HCT116 (cell line): ENCODE data around the gene CCDC81. TPM values are rescaled to one million over a fixed set of nuclear protein-coding genes. Genes with fewer than 3 reads are reported as not detected.

Experiments
- ATAC-seq: fragments of 200-7000 bp; cut with Tn5 transposase; 2 replicates; pipeline ENCODE4 v1.9.1; 2020; ENCODE audit warnings: mild to moderate bottlenecking, moderate library complexity
- BruUV-seq: library from RNA; stranded (reverse); fragments of 400-500 nt; replicated peaks from 2 replicates; lab custom pipeline; 2021; lab: Mats Ljungman, UMichigan
- CTCF ChIA-PET: fragments of 300-600 bp; sonication (Branson Sonifier 250); formaldehyde crosslinking; loops from one replicate; lab custom pipeline; 2021; ENCODE audit warnings: antibody characterized with exemption; lab: Charles Lee
- POLR2A ChIA-PET: fragments of 300-600, 350-600 bp; sonication (Branson Sonifier 250); formaldehyde crosslinking; loops from one replicate; lab custom pipeline; 2021; ENCODE audit warnings: antibody characterized with exemption; lab: Charles Lee
- RAD21 ChIA-PET, 2 experiments: fragments of 300-600 bp; sonication (Branson Sonifier 250); formaldehyde crosslinking; loops; one replicate each; lab custom pipeline; 2023; ENCODE audit warnings: low total read pairs in 2 of 2; ENCODE audit not compliant: uncharacterized antibody in 2 of 2, unreplicated experiment in 2 of 2, low non-redundant PET in 1 of 2; lab: Charles Lee
- DNase-seq: peaks from one replicate; pipeline ENCODE4 v3.0.0-alpha.2; 2010; ENCODE audit warnings: low read depth, low spot score
- H2AFZ ChIP-seq: fragments of 200-600 bp; shearing (Covaris generic), sonication (generic); 2 replicates; pipeline ENCODE4 v1.6.1; 2017; ENCODE audit warnings: low read depth, mixed run types, mixed read lengths, antibody characterized with exemption, low read length; ENCODE audit not compliant: poor library complexity, severe bottlenecking
- H3K27ac ChIP-seq: 2 replicates; pipeline ENCODE4 v1.5.1; 2012; ENCODE audit warnings: low read depth, low read length
- H3K27me3 ChIP-seq: fragments of 200-600 bp; sonication (generic); 2 replicates; pipeline ENCODE4 v1.6.1; 2016; ENCODE audit warnings: mixed run types, low read length, mixed read lengths; ENCODE audit not compliant: insufficient read depth
- H3K36me3 ChIP-seq, 2 experiments: fragments of 200-500 bp in 1 of 2; fragments of 200-600 bp in 1 of 2; sonication (Bioruptor generic) in 1 of 2; sonication (generic) in 1 of 2; 2 replicates each; pipeline versions ENCODE4 v1.5.1 to v1.6.1; 2014 to 2016; ENCODE audit warnings: low read length in 2 of 2, inconsistent platforms in 1 of 2, mixed read lengths in 1 of 2, mixed run types in 1 of 2; ENCODE audit not compliant: insufficient read depth in 2 of 2, control insufficient read depth in 1 of 2
- H3K4me1 ChIP-seq, 2 experiments: fragments of 200-600 bp in 1 of 2; sonication (generic) in 1 of 2; 2 replicates each; pipeline versions ENCODE4 v1.5.1 to v1.6.1; 2012 to 2017; ENCODE audit warnings: low read length in 2 of 2, inconsistent platforms in 1 of 2, mild to moderate bottlenecking in 1 of 2, mixed read lengths in 1 of 2, mixed run types in 1 of 2, moderate library complexity in 1 of 2; ENCODE audit not compliant: insufficient read depth in 2 of 2, control insufficient read depth in 1 of 2
- H3K4me2 ChIP-seq: fragments of 200-600 bp; sonication (generic); 2 replicates; pipeline ENCODE4 v1.6.1; 2017; ENCODE audit warnings: mixed run types, low read length, mixed read lengths
- H3K4me3 ChIP-seq, 2 experiments: fragments of 200-600 bp in 1 of 2; sonication (generic) in 1 of 2; replicated peaks in 1 of 2; 2 replicates each; pipeline ENCODE4 v1.5.1; 2011 to 2016; ENCODE audit warnings: low read length in 2 of 2, control low read depth in 1 of 2, low read depth in 1 of 2, mild to moderate bottlenecking in 1 of 2, mixed read lengths in 1 of 2, mixed run types in 1 of 2
- H3K79me2 ChIP-seq: fragments of 200-600 bp; sonication (generic); 2 replicates; pipeline ENCODE4 v1.6.1; 2017; ENCODE audit warnings: mild to moderate bottlenecking, mixed run types, low read length, moderate library complexity, mixed read lengths; ENCODE audit not compliant: insufficient read depth
- H3K9ac ChIP-seq: fragments of 200-600 bp; sonication (generic); 2 replicates; pipeline ENCODE4 v1.6.1; 2016; ENCODE audit warnings: low read length, mixed read lengths
- H3K9me2 ChIP-seq: fragments of 200-600 bp; sonication (generic), shearing (Covaris generic); 2 replicates; pipeline ENCODE4 v1.6.1; 2017; ENCODE audit warnings: mixed run types, mild to moderate bottlenecking, moderate library complexity; ENCODE audit not compliant: insufficient read depth
- H3K9me3 ChIP-seq, 2 experiments: fragments of 200-500 bp in 1 of 2; fragments of 200-600 bp in 1 of 2; sonication (Bioruptor generic) in 1 of 2; sonication (generic) in 1 of 2; 2 replicates each; pipeline ENCODE4 v1.6.1; 2014 to 2017; ENCODE audit warnings: low read length in 2 of 2, mixed read lengths in 2 of 2, inconsistent platforms in 1 of 2, low read depth in 1 of 2, mild to moderate bottlenecking in 1 of 2, mixed run types in 1 of 2, moderate library complexity in 1 of 2; ENCODE audit not compliant: control insufficient read depth in 1 of 2, insufficient read depth in 1 of 2
- H4K20me1 ChIP-seq: fragments of 200-600 bp; sonication (generic), shearing (Covaris generic); 2 replicates; pipeline ENCODE4 v1.6.1; 2017; ENCODE audit warnings: mixed run types, mild to moderate bottlenecking, moderate library complexity; ENCODE audit not compliant: insufficient read depth
- EZH2 ChIP-seq: fragments of 200-600 bp; sonication (generic); IDR thresholded peaks from 2 replicates; pipeline ENCODE4 v1.6.1; 2017; ENCODE audit warnings: antibody characterized with exemption, mixed run types
- EZH2phosphoT487 ChIP-seq: fragments of 200-600 bp; IDR thresholded peaks from 2 replicates; pipeline ENCODE4 v1.6.1; 2018; ENCODE audit warnings: antibody characterized with exemption, borderline replicate concordance
- POLR2AphosphoS5 ChIP-seq: IDR thresholded peaks from 2 replicates; pipeline ENCODE4 v1.6.1; 2011; ENCODE audit warnings: mild to moderate bottlenecking, low read depth, low read length, moderate library complexity
- intact Hi-C: fragments of 100-400 bp; cut with micrococcal nuclease; formaldehyde crosslinking; loops from 2 replicates; pipeline ENCODE4 v1.10.0; 2022
- total RNA-seq: library from RNA; stranded (reverse); gene quantifications from one replicate; pipeline ENCODE4 v1.2.1, GENCODE V29; 2021; ENCODE audit not compliant: unreplicated experiment
- TF ChIP-seq, protein P1 (sequence below), 3 experiments: fragments of 200-600 bp in 1 of 3; sonication (generic) in 1 of 3; IDR thresholded peaks in 2 of 3; conservative IDR thresholded peaks in 1 of 3; 2 replicates each; pipeline ENCODE4 v1.5.1; 2012 to 2017; ENCODE audit warnings: low read depth in 2 of 3, low read length in 2 of 3, antibody characterized with exemption in 1 of 3, borderline replicate concordance in 1 of 3, control low read depth in 1 of 3, mild to moderate bottlenecking in 1 of 3, mixed read lengths in 1 of 3, mixed run types in 1 of 3, moderate library complexity in 1 of 3; ENCODE audit not compliant: insufficient read depth in 1 of 3

The CCDC81 gene
- total RNA-seq, 1 experiment from 2014 or later: 0.69 TPM

DNA sequence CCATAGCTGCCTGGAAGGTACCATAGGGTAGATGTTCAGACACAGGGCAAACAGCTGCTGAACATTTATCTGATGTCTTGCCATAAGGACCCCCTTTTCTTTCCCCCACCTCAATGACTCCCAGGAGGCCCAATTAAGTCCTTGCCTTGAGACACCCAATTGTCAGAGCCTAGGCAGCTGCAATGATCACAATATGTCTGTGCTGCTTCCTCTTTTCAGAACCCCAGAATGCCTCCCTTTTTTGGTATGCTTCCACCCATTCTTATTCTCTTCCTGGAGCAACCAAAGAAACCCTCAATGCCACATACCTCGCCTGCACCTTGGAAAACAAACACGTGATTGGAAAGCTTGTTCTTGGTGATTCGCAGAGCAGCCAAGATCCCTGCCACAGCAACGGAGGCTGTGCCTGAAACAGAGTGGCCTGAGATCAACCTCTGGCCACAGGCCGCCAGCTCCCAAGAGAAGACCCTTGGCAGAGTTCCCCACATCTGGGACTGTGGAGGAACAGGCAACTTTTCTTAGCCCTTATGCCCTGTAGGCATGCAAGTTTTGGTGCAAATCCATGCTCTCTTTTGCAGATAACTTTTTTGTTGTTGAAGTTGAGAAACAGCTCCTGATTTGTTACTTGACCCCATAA is 75.4 kb downstream of the CCDC81 start:
- no peaks in the 10 kb centered on the region for H4K20me1 ChIP-seq
- ATAC-seq (no peak), DNase-seq (no peak)
- ChIA-PET POLR2A (no interaction called here), RAD21 (no interaction called here), CTCF (no interaction called here)
- no peaks in the 10 kb centered on the region for H3K79me2 ChIP-seq
- H3K27ac ChIP-seq: no peak overlapping the region
- H3K9me3 ChIP-seq: no peaks in the 10 kb centered on the region
- no peak overlapping the region for H2AFZ ChIP-seq
- BruUV-seq: no TSS peak
- no peaks in the 10 kb centered on the region for H3K9me2 ChIP-seq
- H3K27me3 ChIP-seq: no peaks in the 10 kb centered on the region
- H3K4me2 ChIP-seq: no peak overlapping the region
- no peak for TF ChIP-seq EZH2
- TF ChIP-seq POLR2AphosphoS5: no peak
- no peak for TF ChIP-seq EZH2phosphoT487
- no peaks in the 10 kb centered on the region for H3K4me1 ChIP-seq
- H3K36me3 ChIP-seq: no peaks in the 10 kb centered on the region
- intact Hi-C loops: loop anchor here (10.0 kb wide), 1 partner anchor 595 kb away; the partner anchor contains the start of gene CCDC83
- H3K9ac ChIP-seq: no peak overlapping the region
- no peak overlapping the region for H3K4me3 ChIP-seq

- Histone ChIP-seq H3K4me3 (no peak overlapping the region), H3K4me1 (no peaks in the 10 kb centered on the region), H3K9ac (no peak overlapping the region), H3K27me3 (no peaks in the 10 kb centered on the region), H3K27ac (no peak overlapping the region), H3K4me2 (no peak overlapping the region), H4K20me1 (no peaks in the 10 kb centered on the region), H2AFZ (no peak overlapping the region), H3K36me3 (no peaks in the 10 kb centered on the region), H3K79me2 (no peaks in the 10 kb centered on the region), H3K9me2 (no peaks in the 10 kb centered on the region), H3K9me3 (no peaks in the 10 kb centered on the region)
- ATAC-seq (no peak; the same call in 1 of the 2 replicates), DNase-seq (no peak)
- TF ChIP-seq, protein P1, sequence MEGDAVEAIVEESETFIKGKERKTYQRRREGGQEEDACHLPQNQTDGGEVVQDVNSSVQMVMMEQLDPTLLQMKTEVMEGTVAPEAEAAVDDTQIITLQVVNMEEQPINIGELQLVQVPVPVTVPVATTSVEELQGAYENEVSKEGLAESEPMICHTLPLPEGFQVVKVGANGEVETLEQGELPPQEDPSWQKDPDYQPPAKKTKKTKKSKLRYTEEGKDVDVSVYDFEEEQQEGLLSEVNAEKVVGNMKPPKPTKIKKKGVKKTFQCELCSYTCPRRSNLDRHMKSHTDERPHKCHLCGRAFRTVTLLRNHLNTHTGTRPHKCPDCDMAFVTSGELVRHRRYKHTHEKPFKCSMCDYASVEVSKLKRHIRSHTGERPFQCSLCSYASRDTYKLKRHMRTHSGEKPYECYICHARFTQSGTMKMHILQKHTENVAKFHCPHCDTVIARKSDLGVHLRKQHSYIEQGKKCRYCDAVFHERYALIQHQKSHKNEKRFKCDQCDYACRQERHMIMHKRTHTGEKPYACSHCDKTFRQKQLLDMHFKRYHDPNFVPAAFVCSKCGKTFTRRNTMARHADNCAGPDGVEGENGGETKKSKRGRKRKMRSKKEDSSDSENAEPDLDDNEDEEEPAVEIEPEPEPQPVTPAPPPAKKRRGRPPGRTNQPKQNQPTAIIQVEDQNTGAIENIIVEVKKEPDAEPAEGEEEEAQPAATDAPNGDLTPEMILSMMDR (IDR thresholded peaks at IDR 0.05 in 2 of 3, conservative IDR thresholded peaks at IDR 0.05 in 1 of 3; ENCODE audit: borderline replicate concordance in 1 of 3, insufficient read depth in 1 of 3, low read depth in 2 of 3, low read length in 2 of 3): peak in 2 of 3 experiments; percentile 39 to 51; a peak in 4 of 6 replicates
- no peak for TF ChIP-seq EZH2
- RAD21 ChIA-PET: interaction anchor here in 1 of 2 experiments (0.6 kb wide), 1 partner anchor 68 kb away, joined by 3 read pairs; no protein-coding TSS in a partner anchor
- CTCF ChIA-PET: interaction anchor here (0.6 to 5.3 kb wide), 5 partner anchors 11 to 598 kb away, joined by 3 to 27 read pairs (median 3); partner anchors contain the start of gene CCDC83
- no TSS peak for BruUV-seq
- intact Hi-C loops: loop anchor here (10.0 kb wide), 1 partner anchor 599 kb away; the partner anchor contains the start of gene CCDC83
- POLR2A ChIA-PET: no interaction called here
Measured at GRCh38 chr11:86453290-86454030, 78.8 kb downstream of the CCDC81 start.
